Stimulated activated CD8-positive, alpha-beta memory T cell treated with anti-CD3 and anti-CD28 coated beads, Interleukin-15, amount 100 ng/mL, for 24 hours (primary cell): ENCODE results near the gene SUN1.

Experiments used
- DNase-seq: peaks from one replicate; pipeline ENCODE4 v3.0.0-alpha.2; 2020; ENCODE audit warnings: low read depth

Gene SUN1

DNA sequence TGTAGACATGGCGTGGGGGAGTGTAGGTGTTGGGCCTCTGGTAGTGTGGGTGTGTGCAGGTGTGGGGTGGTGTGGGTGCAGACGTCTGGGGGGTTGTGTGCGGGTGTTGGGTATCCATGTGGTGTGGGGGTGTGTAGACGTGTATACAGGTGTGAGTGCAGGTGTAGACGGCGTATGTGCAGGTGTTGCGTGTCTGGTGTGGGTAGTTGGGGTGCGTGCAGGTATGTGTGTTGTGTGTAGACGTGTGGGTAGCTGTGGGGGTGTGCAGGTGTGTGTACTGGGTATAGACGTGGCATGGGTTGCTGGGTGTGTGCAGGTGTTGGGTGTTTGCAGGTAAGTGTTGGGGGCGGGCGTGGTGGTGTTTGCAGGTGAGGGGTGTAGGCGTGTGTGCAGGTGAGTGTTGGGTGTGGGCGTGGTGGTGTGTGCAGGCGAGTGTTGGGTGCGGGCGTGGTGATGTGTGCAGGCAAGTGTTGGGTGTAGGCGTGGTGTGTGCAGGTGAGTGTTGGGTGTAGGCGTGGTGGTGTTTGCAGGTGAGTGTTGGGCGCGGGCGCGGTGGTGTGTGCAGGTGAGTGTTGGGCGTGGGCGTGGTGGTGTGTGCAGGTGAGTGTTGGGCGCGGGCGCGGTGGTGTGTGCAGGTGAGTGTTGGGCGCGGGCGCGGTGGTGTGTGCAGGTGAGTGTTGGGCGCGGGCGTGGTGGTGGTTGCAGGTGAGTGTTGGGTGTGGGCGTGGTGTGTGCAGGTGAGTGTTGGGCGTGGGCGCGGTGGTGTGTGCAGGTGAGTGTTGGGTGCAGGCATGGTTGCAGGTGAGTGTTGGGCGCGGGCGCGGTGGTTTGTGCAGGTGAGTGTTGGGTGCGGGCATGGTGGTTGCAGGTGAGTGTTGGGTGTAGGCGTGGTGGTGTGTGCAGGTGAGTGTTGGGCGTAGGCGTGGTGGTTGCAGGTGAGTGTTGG lies 60.6 kb downstream of the SUN1 start:
- DNase-seq, result no peak

DNA sequence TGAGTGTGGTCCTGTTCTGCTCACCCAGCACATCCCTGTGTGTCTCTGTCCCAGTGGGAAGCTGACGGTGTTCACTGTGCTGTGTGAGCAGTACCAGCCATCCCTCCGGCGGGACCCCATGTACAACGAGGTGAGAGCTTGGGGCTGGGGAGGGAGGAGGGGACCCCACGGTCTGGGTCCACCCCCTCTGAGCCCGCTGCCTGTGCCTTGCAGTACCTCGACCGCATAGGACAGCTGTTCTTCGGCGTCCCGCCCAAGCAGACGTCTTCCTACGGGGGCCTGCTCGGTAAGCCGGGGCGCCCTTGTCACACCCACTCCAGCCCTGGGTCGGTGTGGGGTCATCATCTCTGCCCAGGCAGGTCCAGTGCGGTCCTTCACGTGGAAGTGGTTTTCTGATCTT lies 61.4 kb downstream of the SUN1 start:
- DNase-seq, result no peak

DNA sequence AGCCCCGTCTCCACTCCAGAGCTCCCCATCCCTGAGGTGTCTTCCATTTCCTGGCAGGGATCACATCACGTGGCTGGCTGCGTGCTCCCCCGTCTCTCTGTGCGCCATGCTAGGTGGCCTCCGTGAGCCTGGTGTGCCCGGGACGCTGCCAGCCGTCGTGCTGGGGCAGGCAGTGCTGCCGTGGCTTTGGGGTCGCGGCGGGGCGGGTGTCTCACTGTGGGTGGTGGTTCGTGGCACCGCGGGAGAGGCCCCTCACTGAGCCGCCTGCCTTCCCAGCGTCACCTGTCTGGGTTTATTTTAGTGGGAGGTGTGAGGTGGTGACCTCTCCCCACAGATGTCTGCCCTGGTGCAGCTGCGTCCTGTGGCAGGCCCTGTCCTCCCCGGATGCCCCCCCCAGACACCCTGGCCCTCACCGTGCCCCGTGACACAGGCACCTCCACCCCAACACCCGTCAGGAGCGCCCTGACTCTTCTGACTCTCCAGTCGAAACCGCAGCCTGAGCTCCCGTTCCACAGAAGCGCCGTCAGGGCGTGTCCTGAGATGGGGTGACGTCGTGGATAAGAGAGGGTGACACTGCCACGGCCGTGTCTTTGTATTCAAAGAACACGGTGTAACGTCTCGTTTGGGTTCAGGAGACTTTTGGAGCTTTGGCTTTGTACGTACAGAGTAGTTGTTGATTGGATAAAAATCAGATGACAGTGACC lies 62.0 kb downstream of the SUN1 start:
- no peak for DNase-seq

DNA sequence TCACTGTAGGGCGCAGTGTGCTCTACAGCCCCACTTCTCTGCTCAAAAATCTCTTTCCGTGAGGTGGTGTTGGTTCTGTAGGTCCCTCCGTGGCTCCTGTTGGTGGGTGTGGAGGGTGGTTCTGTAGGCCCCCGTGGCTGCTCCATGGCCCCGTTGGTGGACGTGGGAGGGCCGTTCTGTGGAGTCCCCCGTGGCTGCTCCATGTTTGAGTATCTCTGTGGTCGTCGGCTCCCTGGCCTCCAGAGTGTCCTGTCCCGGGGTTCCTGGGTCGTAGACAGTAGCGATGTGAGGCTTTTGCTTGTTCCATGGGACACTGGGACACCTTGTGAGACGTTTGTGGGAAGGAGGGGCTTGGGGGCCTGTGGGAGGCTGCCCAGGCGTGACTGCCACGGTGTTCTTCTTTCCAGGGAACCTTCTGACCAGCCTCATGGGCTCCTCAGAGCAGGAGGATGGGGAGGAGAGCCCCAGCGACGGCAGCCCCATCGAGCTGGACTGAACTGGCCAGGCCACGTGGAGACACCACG lies 62.7 kb downstream of the SUN1 start:
- DNase-seq, result no peak

DNA sequence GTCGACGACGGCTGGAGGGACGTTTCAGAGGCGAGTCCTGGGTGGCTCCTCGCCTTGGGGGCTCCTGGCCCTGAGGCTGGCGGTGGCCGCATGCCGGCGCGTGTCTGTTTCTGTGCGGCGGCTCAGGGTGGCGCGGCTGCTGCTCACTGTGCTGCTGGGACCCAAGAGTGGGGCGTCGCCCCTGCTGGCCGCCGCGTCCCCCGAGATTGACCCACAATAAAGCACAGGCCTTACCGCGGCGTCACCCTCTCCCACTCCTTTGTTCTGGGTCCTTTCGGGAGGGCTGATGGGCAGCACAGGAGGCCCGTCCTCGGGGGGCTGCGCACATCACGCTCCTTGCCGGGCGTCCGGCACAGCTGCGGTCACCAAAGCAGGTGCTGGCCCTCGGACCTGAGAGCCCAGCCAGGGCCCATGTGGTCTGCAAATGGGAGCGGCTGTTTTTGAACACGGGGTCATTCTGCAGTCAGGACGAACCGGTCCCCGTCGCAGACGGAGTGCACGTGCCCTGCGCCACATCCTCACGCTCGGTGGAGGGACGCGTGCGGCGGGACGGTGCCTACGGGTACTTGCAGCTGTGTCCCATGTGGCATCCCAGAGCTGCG lies 63.3 kb downstream of the SUN1 start:
- DNase-seq, result no peak

DNA sequence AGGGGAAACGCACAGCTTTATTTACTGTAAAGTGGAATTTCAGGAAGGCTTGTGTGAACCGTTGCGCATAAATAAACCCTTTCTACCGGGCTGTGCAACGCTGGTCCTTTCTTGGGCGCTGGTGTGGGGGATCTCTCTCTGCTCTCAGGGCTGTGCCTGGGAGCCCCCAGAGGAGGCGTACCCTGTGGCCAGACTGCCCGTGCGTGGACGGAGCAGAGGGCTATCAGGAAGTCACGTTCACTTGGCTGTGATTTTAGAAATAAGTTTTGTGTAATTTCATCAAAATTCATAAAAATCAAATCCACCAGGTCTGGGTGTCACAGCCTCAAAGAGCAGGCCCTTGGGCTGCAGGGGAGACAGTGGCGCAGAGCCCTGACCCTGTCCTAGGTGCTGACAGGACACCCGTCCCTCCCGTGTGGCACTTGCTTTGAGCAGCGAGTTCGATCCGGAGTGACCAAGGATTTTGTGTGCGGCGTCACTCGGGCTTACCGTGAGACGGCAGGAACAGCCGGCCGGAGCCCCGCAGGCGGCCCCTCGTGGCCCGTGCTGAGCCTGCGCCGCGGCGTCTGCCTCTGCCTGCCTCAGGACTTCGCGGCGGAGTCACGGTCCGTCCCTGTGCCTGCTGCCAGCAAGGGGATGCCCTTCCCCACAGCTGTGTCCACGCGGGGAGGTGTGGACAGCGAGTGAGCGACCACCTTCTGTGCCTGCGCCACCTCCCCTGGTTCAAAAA lies 64.2 kb downstream of the SUN1 start:
- no peak for DNase-seq

DNA sequence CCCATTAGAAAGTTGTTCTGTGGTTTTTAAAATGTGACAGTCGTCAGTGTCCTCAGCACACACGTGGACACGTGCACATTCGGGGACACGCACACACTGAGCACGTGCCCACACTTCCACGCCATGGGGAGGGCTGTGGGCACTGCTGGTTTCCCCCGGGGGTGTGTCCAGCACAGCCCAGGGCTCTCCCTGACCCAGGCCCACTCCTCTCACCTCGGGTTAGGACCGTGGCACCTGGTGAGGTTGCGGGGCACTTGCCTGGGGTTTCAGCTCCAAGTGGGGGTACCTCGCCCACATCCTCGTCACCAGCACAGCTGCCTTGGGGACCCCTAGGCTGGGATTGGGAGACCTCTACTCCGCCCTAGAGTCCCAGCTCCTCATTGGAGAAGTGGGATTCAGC lies 64.8 kb downstream of the SUN1 start:
- no peak for DNase-seq

DNA sequence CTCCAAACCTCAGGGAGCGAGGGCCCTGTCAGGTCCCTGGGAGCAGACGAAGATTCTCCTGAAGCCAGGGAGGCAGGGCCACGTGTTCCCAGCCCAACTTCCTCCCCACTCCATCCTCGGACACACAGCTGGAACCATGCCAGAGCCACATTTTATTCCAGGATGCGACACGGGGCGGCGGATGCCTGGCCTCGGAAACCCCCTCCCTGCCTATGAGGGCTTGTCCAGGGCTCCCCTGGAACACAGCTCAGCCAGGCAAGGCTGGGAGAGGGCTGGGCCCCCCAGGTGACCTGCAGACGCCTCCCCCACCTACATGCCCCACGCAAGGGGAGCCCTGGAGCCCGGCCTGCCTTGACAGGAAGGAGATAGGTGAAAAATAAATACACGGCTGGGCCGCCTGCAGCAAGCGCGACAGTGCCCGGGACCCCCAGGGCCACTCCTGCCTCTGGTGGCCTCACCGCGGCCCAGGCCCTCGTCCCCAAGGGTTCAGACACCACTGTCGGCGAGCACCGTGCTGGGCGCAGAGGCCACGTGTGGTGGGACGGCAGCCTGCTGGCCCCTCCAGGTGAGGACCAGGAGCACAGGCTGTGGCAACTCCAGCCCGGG lies 65.6 kb downstream of the SUN1 start:
- no peak for DNase-seq

DNA sequence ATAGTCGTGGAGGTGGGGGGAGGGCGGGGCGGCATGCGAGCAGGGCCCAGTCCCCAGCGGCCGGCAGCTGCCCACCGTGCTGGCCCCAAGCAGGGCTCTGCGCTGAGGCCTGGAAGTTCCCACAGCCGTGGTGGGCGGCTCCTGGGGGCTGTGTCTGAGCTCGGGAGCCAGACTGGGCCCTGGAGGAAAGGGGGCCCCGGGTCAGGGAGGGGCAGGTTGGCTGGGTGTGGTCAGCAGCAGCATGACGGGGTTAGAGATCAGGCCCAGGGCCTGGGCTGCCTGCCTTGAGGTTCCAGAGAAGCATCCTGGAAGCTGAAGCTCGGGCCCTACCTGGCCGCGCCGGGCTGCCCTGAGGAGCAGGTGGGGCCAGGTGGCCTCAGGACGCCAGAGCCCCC lies 66.2 kb downstream of the SUN1 start:
- no peak for DNase-seq

DNA sequence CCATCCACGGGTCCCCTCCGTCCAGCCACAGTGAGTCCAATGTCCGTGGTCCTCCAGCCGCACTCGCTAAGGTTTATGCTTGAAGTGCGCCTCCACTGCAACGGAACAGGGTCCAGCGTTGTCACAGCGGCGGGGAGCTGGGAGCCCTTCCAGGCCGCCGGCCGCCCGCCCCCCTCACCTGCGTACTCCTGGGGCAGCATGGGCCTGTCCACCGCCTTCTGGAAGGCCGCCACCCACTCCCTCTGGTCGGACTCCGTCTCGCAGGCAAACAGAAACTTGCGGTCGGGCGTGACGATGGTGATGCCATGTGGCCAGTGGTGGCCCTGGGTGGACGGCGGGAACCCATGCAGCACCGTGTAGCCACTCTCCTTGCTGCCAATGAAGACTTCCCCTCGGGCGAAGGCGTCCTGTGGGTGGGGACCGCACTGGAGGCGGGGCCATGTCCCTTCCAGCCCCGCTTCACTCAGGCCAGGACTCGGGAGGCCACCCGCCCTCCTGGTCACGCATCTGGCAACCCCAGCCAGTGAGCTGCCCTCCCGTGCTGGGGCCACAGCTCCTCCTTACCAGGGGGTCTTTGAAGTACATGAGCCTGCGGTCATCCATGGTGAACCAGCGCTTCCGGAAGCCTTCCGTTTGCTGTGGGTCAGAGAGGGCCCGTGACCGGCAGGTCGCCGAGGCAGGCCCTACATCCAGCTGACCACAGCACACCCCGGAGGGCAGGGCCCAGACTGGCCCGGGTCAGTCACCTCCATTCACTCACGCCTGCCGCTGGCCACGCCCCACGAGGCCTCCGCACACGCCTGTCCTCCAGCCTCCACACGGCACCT lies 66.8 kb downstream of the SUN1 start:
- DNase-seq, result no peak

DNA sequence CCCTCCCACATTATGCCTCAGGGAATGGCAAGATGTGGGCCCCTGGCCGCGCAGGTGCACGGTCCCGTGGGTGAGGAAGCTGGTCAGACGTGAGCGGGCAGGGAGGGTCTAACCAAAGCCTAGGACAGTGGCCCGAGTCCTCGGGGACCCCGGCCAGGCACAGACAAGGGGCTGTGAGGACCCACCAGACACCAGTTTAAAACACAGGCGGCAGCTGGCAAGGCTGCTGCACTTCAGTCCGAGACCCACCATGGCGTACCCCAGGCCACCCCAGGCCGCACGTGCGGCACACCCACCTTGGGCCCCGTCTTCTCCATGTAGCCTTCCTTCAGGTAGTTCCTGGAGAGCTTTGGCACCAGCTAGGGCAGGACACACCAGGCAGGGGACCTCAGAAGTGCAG lies 67.5 kb downstream of the SUN1 start:
- DNase-seq, result no peak

DNA sequence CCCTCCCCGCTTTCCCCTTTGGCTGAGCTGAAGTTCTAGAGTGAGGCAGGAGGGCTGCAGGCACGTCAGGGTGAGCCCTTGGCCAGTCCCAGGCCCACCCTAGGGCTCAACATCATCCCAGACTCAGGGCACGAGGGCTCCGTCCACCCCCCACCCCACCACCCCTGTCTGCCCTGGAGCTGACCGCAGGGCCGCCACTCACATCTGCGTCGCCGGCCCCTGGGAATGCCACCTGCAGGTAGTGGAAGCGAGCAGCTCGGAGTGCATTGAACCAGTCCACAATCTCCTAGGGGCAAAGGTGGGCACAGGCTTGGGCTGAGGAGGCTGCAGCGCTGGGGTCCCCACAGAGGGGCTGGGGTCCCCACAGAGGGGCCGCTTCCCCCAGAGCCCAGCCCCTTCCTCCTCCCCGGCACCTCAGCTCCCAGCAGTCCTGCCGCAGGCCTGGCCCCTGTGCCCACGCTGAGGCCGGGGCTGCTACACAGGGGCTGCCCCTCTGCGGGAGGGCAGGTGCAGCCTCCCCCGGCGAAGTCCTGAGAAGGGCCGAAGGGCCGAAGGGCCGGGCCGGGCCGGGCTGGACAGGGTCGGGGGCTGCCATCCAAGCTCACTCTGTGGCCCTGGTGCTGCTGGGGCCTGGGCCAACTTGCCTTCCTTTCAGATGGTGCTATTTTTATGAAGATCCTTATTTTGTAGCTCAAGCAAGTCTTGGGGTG lies 68.2 kb downstream of the SUN1 start:
- DNase-seq, result no peak

DNA sequence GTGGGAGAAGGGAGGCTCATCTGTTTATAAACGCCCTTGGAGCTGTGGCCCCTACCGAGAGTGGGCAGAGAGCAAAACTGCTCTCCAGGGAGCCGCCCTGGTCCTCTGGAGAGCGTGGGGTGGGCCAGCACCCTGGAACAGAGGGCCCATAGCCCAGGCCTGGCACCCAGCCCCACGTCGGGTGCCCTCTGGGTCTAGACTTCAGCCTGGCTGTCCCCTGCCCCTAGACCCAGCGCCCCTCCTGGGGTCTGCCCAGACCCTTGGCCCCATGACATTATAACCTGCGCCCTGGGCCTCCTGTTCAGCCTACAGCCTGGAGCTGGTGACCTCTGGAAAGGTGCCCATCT lies 68.7 kb downstream of the SUN1 start:
- DNase-seq, result no peak

DNA sequence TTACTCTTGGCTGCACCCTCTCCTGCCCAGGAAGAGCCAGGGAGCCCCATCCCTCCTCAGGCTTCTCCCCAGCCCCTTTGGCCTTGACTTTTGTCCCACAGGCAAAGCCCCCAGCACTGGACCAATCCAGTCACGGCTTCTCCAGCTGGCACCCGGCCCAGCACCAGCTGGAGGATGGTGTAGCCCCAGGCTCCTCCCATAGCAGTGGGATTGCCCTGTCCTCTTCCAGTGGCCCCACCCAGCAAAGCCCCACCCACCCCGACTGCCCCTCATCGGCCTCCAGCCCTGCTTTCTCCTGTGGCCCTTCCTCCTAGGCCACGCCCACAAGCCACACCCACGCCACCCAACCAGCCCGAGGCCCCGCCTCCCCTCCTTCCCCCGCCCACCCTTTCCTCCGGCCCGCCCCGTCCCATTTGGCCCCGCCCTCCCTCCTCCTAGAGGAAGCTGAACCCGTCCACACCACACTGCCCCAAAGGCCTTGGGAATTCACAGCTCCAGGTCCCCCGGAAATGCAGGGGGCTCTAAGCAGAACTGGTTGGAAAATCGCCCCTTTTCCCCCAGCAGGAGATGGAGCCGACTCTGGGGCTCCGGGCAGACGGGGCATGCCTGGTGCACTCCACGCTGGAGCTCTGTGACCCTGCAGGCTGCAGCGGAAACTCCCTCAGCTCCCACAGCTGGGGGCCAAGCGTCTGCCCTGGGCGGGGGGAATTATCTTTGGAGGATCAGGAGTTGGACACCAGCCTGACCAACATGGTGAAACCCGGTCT lies 69.3 kb downstream of the SUN1 start:
- no peak for DNase-seq

DNA sequence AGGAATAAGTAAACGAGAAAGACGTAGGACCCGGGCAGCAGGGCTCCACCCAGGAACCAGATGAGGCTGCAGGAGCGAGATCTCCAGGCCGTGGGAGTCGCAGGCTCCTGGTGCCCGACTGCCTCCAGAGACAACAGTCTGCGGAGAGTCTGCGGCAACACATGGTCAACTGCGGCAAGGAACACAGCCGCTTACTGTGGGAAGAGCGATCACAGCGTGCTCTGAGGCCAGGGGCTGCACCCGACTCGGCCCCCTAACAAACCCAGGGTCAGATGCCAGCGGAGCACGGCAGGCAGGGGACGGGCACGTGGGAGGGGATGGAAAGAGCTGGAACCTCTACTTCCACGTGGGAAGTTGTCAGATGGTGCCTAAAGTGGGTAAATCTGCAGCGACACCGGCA lies 70.7 kb downstream of the SUN1 start:
- DNase-seq, result no peak

DNA sequence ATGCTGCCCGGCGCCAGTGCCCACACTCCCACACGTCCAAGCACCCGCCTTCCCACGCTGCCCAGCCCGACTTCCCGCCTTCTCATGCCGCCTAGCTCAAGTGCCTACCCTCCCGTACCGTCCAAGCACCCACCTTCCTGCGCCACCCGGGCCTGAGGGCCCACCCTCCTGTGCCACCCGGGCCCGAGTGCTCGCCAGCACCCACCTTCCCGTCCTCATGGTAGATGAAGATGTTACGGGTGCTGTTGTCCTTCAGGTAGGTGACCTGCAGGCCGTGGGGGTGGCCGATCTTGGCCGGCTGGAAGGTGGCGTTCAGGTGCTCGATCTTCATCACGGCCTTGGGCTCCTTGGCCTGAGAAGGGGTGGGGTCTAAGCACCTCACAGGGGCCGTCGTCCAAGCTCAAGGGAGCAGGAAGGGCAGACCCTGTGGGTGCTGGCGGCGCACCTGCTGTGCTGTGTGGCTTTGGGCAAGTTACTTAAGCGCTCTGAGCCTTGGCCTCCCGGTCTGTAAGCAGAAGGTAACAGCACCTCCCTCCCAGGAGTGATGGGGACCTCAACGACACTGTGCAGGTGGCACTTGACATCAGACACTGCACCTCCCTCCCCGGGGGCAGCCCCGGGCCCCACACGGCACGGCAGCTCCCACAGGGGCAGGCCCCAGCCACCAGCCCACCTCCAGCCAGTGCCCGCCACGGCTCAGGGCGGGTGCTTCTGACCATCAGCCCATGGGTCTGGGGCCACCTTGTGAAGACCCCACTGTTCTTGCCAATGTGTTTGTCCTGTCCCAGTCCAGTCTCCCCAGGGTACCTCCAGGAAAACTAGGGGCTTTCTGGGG lies 71.9 kb downstream of the SUN1 start:
- no peak for DNase-seq

DNA sequence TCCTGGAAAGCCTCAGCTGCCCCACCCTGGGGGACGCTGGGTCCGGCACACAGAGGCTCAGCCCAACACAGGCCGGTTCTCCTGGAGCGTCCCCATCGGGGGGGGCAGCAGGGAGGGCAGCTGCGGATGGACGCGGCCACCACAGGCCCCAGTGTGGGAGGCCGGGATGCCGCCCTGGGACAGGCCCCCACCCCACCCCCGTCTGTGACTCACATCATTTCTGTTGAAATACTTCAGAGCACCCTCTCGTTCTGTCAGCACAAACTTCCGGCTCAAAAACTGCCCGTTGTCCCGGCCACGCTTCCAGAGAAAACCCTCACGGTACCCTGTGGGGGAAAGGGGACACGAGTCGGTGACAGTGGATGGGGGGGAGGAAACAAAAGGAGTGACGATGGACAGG lies 72.6 kb downstream of the SUN1 start:
- DNase-seq, result no peak

DNA sequence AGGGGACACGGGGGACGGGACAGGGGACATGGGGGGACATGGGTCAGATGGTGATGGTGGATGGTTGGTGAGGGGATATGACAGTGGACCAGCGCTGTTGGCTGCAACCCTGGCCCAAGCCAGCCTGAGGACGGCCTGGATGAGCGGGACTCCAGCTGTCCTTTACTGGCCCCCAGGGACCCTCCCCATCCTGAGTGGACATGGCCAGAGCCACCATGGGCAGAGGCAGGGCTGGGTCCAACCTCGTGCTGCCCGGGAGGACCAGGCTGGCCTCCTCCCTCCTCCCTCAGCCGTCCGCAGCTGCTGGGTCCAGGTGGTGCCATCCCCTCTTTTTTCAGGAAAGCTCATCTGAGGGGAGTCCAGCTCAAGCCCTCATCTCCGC lies 74.5 kb downstream of the SUN1 start:
- DNase-seq, result no peak
